Endothelial cell (in vitro differentiated cells): ENCODE results near the gene SYT6. TPM values are rescaled to one million over a fixed set of nuclear protein-coding genes. Genes with fewer than 3 reads are reported as not detected.

ENCODE experiments used
- DNase-seq: peaks from one replicate; pipeline ENCODE4 v3.0.0; 2021; ENCODE audit warnings: low spot score
- H3K27ac Mint-ChIP-seq: one replicate; pipeline ENCODE4 v1.8.0; 2021; ENCODE audit warnings: mixed read lengths, inconsistent platforms; ENCODE audit not compliant: unreplicated experiment
- H3K27me3 Mint-ChIP-seq: one replicate; pipeline ENCODE4 v1.8.0; 2021; ENCODE audit warnings: mild to moderate bottlenecking, moderate library complexity, mixed read lengths, inconsistent platforms; ENCODE audit not compliant: unreplicated experiment
- H3K36me3 Mint-ChIP-seq: one replicate; pipeline ENCODE4 v1.8.0; 2021; ENCODE audit warnings: mild to moderate bottlenecking, low read depth, mixed read lengths, inconsistent platforms; ENCODE audit not compliant: unreplicated experiment
- H3K4me1 Mint-ChIP-seq: one replicate; pipeline ENCODE4 v1.8.0; 2021; ENCODE audit warnings: mild to moderate bottlenecking, mixed read lengths, inconsistent platforms; ENCODE audit not compliant: unreplicated experiment
- H3K4me3 Mint-ChIP-seq: one replicate; pipeline ENCODE4 v1.8.0; 2021; ENCODE audit warnings: mild to moderate bottlenecking, mixed read lengths, inconsistent platforms; ENCODE audit not compliant: unreplicated experiment
- H3K9me3 Mint-ChIP-seq: one replicate; pipeline ENCODE4 v1.8.0; 2021; ENCODE audit warnings: mixed read lengths, inconsistent platforms; ENCODE audit not compliant: unreplicated experiment
- CTCF ChIP-seq: fragments of 200-600 bp; sonication (generic); IDR thresholded peaks from one replicate; pipeline ENCODE4 v1.5.0; 2021; ENCODE audit warnings: antibody characterized with exemption; ENCODE audit not compliant: unreplicated experiment
- total RNA-seq: library from RNA; stranded (reverse); fragmentation: NEBNext Ultra II Directional; extraction: Animal tissue kit (Norgen Biotek cat#: 25700); gene quantifications from one replicate; pipeline ENCODE4 v1.2.1, GENCODE V29; 2021; ENCODE audit not compliant: unreplicated experiment

Gene SYT6
- total RNA-seq, 1 donor from 2014 or later, result 2.1 TPM

GRCh38 chr1:114122941-114123618 is 30.6 kb downstream of the SYT6 start:
- Mint-ChIP-seq H3K4me3 (no peak overlapping the region), H3K27ac (no peak overlapping the region), H3K9me3 (no peaks in the 10 kb centered on the region), H3K4me1 (peaks cover 17% of the 10 kb centered on the region), H3K27me3 (peaks cover 1% of the 10 kb centered on the region), H3K36me3 (no peaks in the 10 kb centered on the region)
- no peak for DNase-seq
- no peak for TF ChIP-seq CTCF

- TF ChIP-seq CTCF, result no peak
- Mint-ChIP-seq H3K9me3 (no peaks in the 10 kb centered on the region), H3K4me3 (no peak overlapping the region), H3K27me3 (peaks cover 5% of the 10 kb centered on the region), H3K27ac (peak overlapping the region; percentile 70), H3K36me3 (no peaks in the 10 kb centered on the region), H3K4me1 (peaks cover 34% of the 10 kb centered on the region)
- peak; percentile 34 for DNase-seq
Measured at GRCh38 chr1:114118351-114118990, 35.2 kb downstream of the SYT6 start.

- DNase-seq, result no peak
- peaks cover 39% of the 10 kb centered on the region for H3K4me1 Mint-ChIP-seq
- no peak overlapping the region for H3K4me3 Mint-ChIP-seq
- no peak overlapping the region for H3K27ac Mint-ChIP-seq
- TF ChIP-seq CTCF, result no peak
- no peaks in the 10 kb centered on the region for H3K9me3 Mint-ChIP-seq
- peaks cover 10% of the 10 kb centered on the region for H3K27me3 Mint-ChIP-seq
- H3K36me3 Mint-ChIP-seq, result no peaks in the 10 kb centered on the region
Measured at GRCh38 chr1:114117654-114118053, 36.0 kb downstream of the SYT6 start.

- no peak for TF ChIP-seq CTCF
- H3K4me1 Mint-ChIP-seq, result peaks cover 46% of the 10 kb centered on the region
- no peaks in the 10 kb centered on the region for H3K36me3 Mint-ChIP-seq
- H3K27ac Mint-ChIP-seq, result no peak overlapping the region
- no peak for DNase-seq
- H3K4me3 Mint-ChIP-seq, result no peak overlapping the region
- no peaks in the 10 kb centered on the region for H3K9me3 Mint-ChIP-seq
- H3K27me3 Mint-ChIP-seq, result peaks cover 12% of the 10 kb centered on the region
Measured at GRCh38 chr1:114116086-114116485, 37.6 kb downstream of the SYT6 start.
